ENCODE measurements around the gene SF3A2.

Gene SF3A2

DNA sequence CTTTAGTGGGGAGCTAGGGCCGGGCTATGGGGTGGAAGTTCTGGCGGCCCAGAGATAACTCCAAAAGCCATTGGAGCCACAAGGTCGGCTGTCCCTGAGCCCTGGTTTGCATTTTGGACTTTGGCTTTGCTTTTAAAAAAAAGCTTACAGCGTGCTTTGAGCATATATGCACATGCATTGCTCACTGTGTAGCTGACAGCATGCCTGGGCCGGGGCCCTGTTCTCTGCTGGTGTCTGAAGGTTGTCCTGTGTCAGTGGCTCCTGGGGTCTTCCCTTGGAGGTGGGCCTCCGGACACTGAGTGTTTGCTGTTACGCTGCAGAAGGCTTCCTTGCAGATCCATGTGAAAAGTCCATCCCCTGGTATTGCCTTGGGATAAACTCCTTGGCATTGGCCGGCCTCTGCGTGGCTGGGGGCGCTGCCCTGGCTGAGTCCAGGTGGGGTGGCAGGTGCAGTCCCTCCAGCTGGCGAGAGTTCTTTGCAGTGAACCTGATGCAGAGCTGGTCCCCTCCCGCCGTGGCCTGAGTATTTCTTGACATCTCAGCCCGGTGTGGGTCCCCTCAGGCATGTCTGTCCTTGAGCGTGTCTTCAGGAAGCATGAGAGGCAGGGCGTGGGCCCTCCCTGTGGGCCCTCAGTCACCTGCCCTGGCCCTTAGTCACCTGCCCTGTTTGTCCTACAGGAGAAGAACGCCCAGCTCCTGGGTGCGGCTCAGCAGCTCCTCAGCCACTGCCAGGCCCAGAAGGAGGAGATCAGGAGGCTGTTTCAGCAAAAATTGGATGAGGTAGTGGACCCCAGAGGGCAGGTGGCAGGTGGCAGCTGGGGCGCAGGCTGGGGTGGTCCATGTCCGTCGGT lies 23.5 kb upstream of the SF3A2 start:
- TF ChIP-seq POLR2A (IDR thresholded peaks at IDR 0.05; ENCODE audit: low read length) (no peak), GATA1 (IDR thresholded peaks at IDR 0.05; ENCODE audit: low read depth, low read length) (no peak)
- no peak for DNase-seq

DNA sequence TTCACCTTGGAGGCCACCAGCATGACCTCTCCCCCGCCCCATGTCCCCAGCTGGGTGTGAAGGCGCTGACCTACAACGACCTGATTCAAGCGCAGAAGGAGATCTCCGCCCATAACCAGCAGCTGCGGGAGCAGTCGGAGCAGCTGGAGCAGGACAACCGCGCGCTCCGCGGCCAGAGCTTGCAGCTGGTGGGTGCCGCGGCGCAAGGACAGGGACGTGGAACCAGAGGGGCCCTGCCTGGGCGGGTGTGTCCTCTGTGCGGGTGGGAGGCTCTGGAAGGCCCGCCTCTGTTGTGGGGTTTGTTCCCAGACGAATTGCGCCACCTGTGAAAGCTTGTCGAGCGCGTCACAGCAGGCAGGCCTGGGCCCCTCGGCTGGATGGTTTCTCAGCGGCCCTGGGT lies 22.8 kb upstream of the SF3A2 start:
- no peak for DNase-seq
- TF ChIP-seq POLR2A (IDR thresholded peaks at IDR 0.05; ENCODE audit: low read length) (no peak), GATA1 (IDR thresholded peaks at IDR 0.05; ENCODE audit: low read depth, low read length) (no peak)

- TF ChIP-seq POLR2A (IDR thresholded peaks at IDR 0.05; ENCODE audit: low read length), result no peak
- TF ChIP-seq GATA1 (IDR thresholded peaks at IDR 0.05; ENCODE audit: low read depth, low read length), result no peak
- DNase-seq, result no peak
Measured at GRCh38 chr19:2214251-2214650, 22.4 kb upstream of the SF3A2 start.

GRCh38 chr19:2215281-2215751 lies 21.3 kb upstream of the SF3A2 start:
- no peak for DNase-seq
- TF ChIP-seq GATA1 (IDR thresholded peaks at IDR 0.05; ENCODE audit: low read depth, low read length) (no peak), POLR2A (IDR thresholded peaks at IDR 0.05; ENCODE audit: low read length) (no peak)

- no peak for DNase-seq
- TF ChIP-seq POLR2A (IDR thresholded peaks at IDR 0.05; ENCODE audit: low read length) (no peak), GATA1 (IDR thresholded peaks at IDR 0.05; ENCODE audit: low read depth, low read length) (no peak)
Measured at GRCh38 chr19:2216361-2217225, 20.0 kb upstream of the SF3A2 start.

- TF ChIP-seq GATA1 (IDR thresholded peaks at IDR 0.05; ENCODE audit: low read depth, low read length) (no peak), POLR2A (IDR thresholded peaks at IDR 0.05; ENCODE audit: low read length) (no peak)
- DNase-seq, result no peak
Measured at GRCh38 chr19:2217591-2217990, 19.0 kb upstream of the SF3A2 start.

- no peak for DNase-seq
- TF ChIP-seq POLR2A (IDR thresholded peaks at IDR 0.05; ENCODE audit: low read length) (no peak), GATA1 (IDR thresholded peaks at IDR 0.05; ENCODE audit: low read depth, low read length) (no peak)
Measured at GRCh38 chr19:2219726-2220125, 16.9 kb upstream of the SF3A2 start.

GRCh38 chr19:2221250-2221831 lies 15.3 kb upstream of the SF3A2 start:
- DNase-seq, result no peak
- TF ChIP-seq GATA1 (IDR thresholded peaks at IDR 0.05; ENCODE audit: low read depth, low read length) (no peak), POLR2A (IDR thresholded peaks at IDR 0.05; ENCODE audit: low read length) (no peak)

GRCh38 chr19:2221918-2222317 lies 14.7 kb upstream of the SF3A2 start:
- no peak for TF ChIP-seq POLR2A (IDR thresholded peaks at IDR 0.05; ENCODE audit: low read length)
- DNase-seq, result no peak

- no peak for DNase-seq
- TF ChIP-seq POLR2A (IDR thresholded peaks at IDR 0.05; ENCODE audit: low read length) (no peak), GATA1 (IDR thresholded peaks at IDR 0.05; ENCODE audit: low read depth, low read length) (no peak)
Measured at GRCh38 chr19:2223391-2223790, 13.2 kb upstream of the SF3A2 start.

DNA sequence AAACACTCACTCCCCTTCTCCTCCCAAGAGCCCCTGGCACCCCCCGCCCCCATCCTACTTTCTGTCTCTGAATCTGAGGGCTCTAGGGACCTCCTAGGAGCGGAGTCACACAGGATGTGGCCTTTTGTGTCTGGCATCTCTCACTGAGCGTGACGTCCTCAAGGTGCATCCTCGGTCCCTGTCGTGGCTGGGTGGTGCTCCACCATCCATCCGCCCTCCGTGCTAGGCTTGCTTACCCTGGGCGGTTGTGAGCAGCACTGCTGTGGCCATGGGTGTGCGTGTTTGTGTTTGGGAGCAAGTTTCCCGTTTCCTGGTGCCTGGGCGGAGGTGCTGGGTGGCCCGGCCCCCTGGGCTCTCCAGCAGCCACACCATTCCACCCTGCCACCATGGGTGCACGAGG lies 12.7 kb upstream of the SF3A2 start:
- DNase-seq, result no peak
- TF ChIP-seq POLR2A (IDR thresholded peaks at IDR 0.05; ENCODE audit: low read length), result no peak
- no peak for TF ChIP-seq GATA1 (IDR thresholded peaks at IDR 0.05; ENCODE audit: low read depth, low read length)

GRCh38 chr19:2224754-2225349 lies 11.8 kb upstream of the SF3A2 start:
- TF ChIP-seq POLR2A (IDR thresholded peaks at IDR 0.05; ENCODE audit: low read length) (no peak), GATA1 (IDR thresholded peaks at IDR 0.05; ENCODE audit: low read depth, low read length) (no peak)
- DNase-seq, result no peak

GRCh38 chr19:2225415-2226050 lies 11.1 kb upstream of the SF3A2 start:
- TF ChIP-seq POLR2A (IDR thresholded peaks at IDR 0.05; ENCODE audit: low read length), result no peak
- no peak for TF ChIP-seq GATA1 (IDR thresholded peaks at IDR 0.05; ENCODE audit: low read depth, low read length)
- no peak for DNase-seq
